Thoracic aorta (tissue), 2 donors: ENCODE results near the gene AXIN1. TPM values are rescaled to one million over a fixed set of nuclear protein-coding genes. Genes with fewer than 3 reads are reported as not detected.

ENCODE experiments used
- ATAC-seq: fragments of 150-250 bp; one replicate; pipeline ENCODE4 v1.8.0; 2017; ENCODE audit warnings: low read depth; ENCODE audit not compliant: insufficient number of reproducible peaks, low FRiP score
- DNase-seq: peaks from one replicate; pipeline ENCODE4 v3.0.0-alpha.2; 2020; ENCODE audit warnings: low spot score
- H3K27ac ChIP-seq, 2 donors: fragments of 200-600 bp; sonication (generic); 1 replicate in 1 of 2; 2 replicates in 1 of 2; pipeline ENCODE4 v1.5.1; 2016; ENCODE audit warnings: mild to moderate bottlenecking in 2 of 2, moderate library complexity in 2 of 2
- H3K27me3 ChIP-seq: fragments of 200-600 bp; sonication (generic); replicated peaks from 2 replicates; pipeline ENCODE4 v1.6.0; 2016; ENCODE audit warnings: mild to moderate bottlenecking; ENCODE audit not compliant: insufficient read depth
- H3K36me3 ChIP-seq: fragments of 200-600 bp; sonication (generic); one replicate; pipeline ENCODE4 v1.5.1; 2016
- H3K4me1 ChIP-seq, 2 donors: fragments of 200-600 bp; sonication (generic); 1 replicate in 1 of 2; 2 replicates in 1 of 2; pipeline versions ENCODE4 v1.5.1 to v1.6.0; 2016; ENCODE audit warnings: low read depth in 2 of 2, mild to moderate bottlenecking in 1 of 2; ENCODE audit not compliant: control insufficient read depth in 1 of 2
- H3K4me3 ChIP-seq: fragments of 200-600 bp; sonication (generic); 2 replicates; pipeline ENCODE4 v1.5.1; 2016; ENCODE audit warnings: mild to moderate bottlenecking
- H3K9me3 ChIP-seq: fragments of 200-600 bp; sonication (generic); 2 replicates; pipeline ENCODE4 v1.5.1; 2016
- CTCF ChIP-seq: fragments of 200-600 bp; sonication (generic); IDR thresholded peaks from one replicate; pipeline ENCODE4 v1.5.1; 2019; ENCODE audit warnings: antibody characterized with exemption
- total RNA-seq, 2 donors: library from RNA; depleted of rRNA; stranded (reverse); fragments of >200 nt; gene quantifications; one replicate each; pipeline versions ENCODE4 v1.1.0 to v1.2.3, GENCODE V29; 2016

The AXIN1 gene
- total RNA-seq, 2 donors from 2014 or later: 20.0 to 27.2 TPM

- TF ChIP-seq CTCF: no peak
- H3K4me1 ChIP-seq: peaks cover 0 to 31% of the 10 kb centered on the region in 2 donors
- peak overlapping the region; percentile 77 to 81 for H3K27ac ChIP-seq
- H3K9me3 ChIP-seq: no peaks in the 10 kb centered on the region
- DNase-seq: no peak
- ATAC-seq: no peak
- no peak overlapping the region for H3K4me3 ChIP-seq
- H3K36me3 ChIP-seq: no peaks in the 10 kb centered on the region
- H3K27me3 ChIP-seq: no peaks in the 10 kb centered on the region
Measured at GRCh38 chr16:398561-399339, 46.2 kb upstream of the AXIN1 start.

- Histone ChIP-seq H3K36me3 (no peaks in the 10 kb centered on the region), H3K4me1 (peaks cover 0 to 31% of the 10 kb centered on the region in 2 donors), H3K4me3 (peak overlapping the region; percentile 68), H3K9me3 (no peaks in the 10 kb centered on the region), H3K27ac (peak overlapping the region; percentile 77 to 81), H3K27me3 (no peaks in the 10 kb centered on the region)
- no peak for ATAC-seq
- DNase-seq: no peak
- peak; percentile 76 for TF ChIP-seq CTCF
Measured at GRCh38 chr16:397736-398332, 45.3 kb upstream of the AXIN1 start.

GRCh38 chr16:397135-397661 is 44.7 kb upstream of the AXIN1 start, which contains the start of gene NME4:
Gene NME4 (plus strand): TSS chr16:397199. CDS start chr16:397223, 24 bp downstream.
- no peak for TF ChIP-seq CTCF
- ATAC-seq (no peak), DNase-seq (no peak)
- no peaks in the 10 kb centered on the region for H3K9me3 ChIP-seq
- peaks cover 0 to 28% of the 10 kb centered on the region in 2 donors for H3K4me1 ChIP-seq
- H3K4me3 ChIP-seq: peak within 1 kb of the TSS; percentile 68
- H3K36me3 ChIP-seq: no peaks in the 10 kb centered on the region
- H3K27ac ChIP-seq: peak within 1 kb of the TSS; percentile 81 to 84
- H3K27me3 ChIP-seq: no peaks in the 10 kb centered on the region

GRCh38 chr16:396605-397004 is 44.1 kb upstream of the AXIN1 start:
- no peak for TF ChIP-seq CTCF
- DNase-seq (no peak), ATAC-seq (no peak)
- peaks cover 0 to 26% of the 10 kb centered on the region in 2 donors for H3K4me1 ChIP-seq
- peak overlapping the region; percentile 68 for H3K4me3 ChIP-seq
- no peaks in the 10 kb centered on the region for H3K36me3 ChIP-seq
- no peaks in the 10 kb centered on the region for H3K9me3 ChIP-seq
- H3K27ac ChIP-seq: peak overlapping the region; percentile 47 to 84
- H3K27me3 ChIP-seq: no peaks in the 10 kb centered on the region

- peak overlapping the region; percentile 68 for H3K4me3 ChIP-seq
- no peaks in the 10 kb centered on the region for H3K27me3 ChIP-seq
- peak overlapping the region; percentile 47 to 84 for H3K27ac ChIP-seq
- DNase-seq (no peak), ATAC-seq (no peak)
- peaks cover 0 to 24% of the 10 kb centered on the region in 2 donors for H3K4me1 ChIP-seq
- no peaks in the 10 kb centered on the region for H3K36me3 ChIP-seq
- H3K9me3 ChIP-seq: no peaks in the 10 kb centered on the region
- TF ChIP-seq CTCF: no peak
Measured at GRCh38 chr16:396199-396598, 43.7 kb upstream of the AXIN1 start.
